Activated CD4-positive, alpha-beta T cell treated with anti-CD3 and anti-CD28 coated beads for 36 hours (primary cell): ENCODE results near the gene CNN2. TPM values are rescaled to one million over a fixed set of nuclear protein-coding genes. Genes with fewer than 3 reads are reported as not detected.
A peak's percentile ranks its signal among the peaks of the same experiment; 100 is the strongest.

Experiments
- ATAC-seq: fragments of 200-7000 bp; cut with Tn5 transposase; one replicate; pipeline ENCODE4 v1.10.0; 2021; ENCODE audit warnings: mild to moderate bottlenecking, moderate library complexity
- CTCF ChIA-PET: fragments of 350-600 bp; sonication (Branson Sonifier 250); formaldehyde crosslinking; loops from one replicate; lab custom pipeline; 2021; ENCODE audit warnings: antibody characterized with exemption; lab: Charles Lee
- POLR2A ChIA-PET: fragments of 350-600 bp; sonication (Branson Sonifier 250); formaldehyde crosslinking; loops from one replicate; lab custom pipeline; 2021; ENCODE audit warnings: antibody characterized with exemption, inconsistent platforms; lab: Charles Lee
- DNase-seq: peaks from one replicate; pipeline ENCODE4 v3.0.0-alpha.2; 2020
- H3K27ac Mint-ChIP-seq: one replicate; pipeline ENCODE4 v1.8.0; 2021; ENCODE audit warnings: mixed read lengths
- H3K27me3 Mint-ChIP-seq: one replicate; pipeline ENCODE4 v1.8.0; 2021; ENCODE audit warnings: mixed read lengths
- H3K36me3 Mint-ChIP-seq: one replicate; pipeline ENCODE4 v1.8.0; 2021; ENCODE audit warnings: low read depth, mixed read lengths
- H3K4me1 Mint-ChIP-seq: one replicate; pipeline ENCODE4 v1.8.0; 2021; ENCODE audit warnings: mixed read lengths
- H3K4me3 Mint-ChIP-seq: one replicate; pipeline ENCODE4 v1.8.0; 2021; ENCODE audit warnings: mild to moderate bottlenecking, moderate library complexity, mixed read lengths
- H3K9me3 Mint-ChIP-seq: one replicate; pipeline ENCODE4 v1.8.0; 2021; ENCODE audit warnings: low read depth, mixed read lengths
- intact Hi-C, 2 experiments: fragments of 100-400 bp; cut with DNase I in 1 of 2; cut with micrococcal nuclease in 1 of 2; formaldehyde crosslinking; loops; one replicate each; pipeline versions ENCODE4 v1.14.2 to v1.15.1; 2022 to 2024; cut with DNase I, micrococcal nuclease
- total RNA-seq, 2 experiments: library from RNA; stranded (reverse); gene quantifications; one replicate each; pipeline ENCODE4 v1.2.3, GENCODE V29; 2021

Gene CNN2
- total RNA-seq, 2 experiments from 2014 or later = 108 to 130 TPM

DNA sequence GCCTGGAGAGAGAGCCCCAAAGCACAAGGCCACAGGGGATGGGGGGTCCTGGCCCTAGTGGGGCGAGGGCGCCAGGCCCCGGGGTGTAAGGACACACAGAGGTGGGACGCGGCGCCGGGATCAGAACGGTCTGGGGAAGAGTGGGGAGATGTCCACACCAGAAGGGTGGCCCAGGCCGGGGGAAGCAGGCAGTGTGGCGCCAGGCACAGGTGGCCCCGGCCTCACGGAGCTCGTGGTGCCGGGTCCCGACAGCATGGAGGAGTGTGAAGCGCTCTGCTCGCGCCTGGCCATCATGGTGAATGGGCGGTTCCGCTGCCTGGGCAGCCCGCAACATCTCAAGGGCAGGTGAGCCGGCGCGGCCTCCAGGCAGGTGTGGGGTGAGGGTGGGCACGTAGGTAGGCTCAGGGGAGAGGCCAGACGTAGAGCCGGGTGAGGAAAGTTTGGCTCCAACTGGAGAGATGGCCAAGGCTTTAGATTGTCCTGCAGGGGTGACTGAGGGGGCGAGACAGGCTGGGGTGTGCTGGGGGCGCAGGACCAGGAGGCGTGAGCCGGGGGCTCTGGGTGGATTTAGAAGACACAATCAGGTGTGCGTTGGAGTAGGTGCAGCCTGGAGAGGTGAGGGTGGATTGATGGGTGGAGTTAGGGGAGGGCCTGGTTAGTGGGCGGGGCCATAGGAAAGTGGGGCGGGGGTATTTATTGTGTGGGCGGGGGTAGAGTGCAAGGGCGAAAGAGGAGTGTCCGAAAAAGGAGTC, 37.7 kb downstream of the CNN2 start:
- ATAC-seq (no peak), DNase-seq (no peak)
- Mint-ChIP-seq H3K4me3 (no peak overlapping the region), H3K27me3 (no peaks in the 10 kb centered on the region), H3K9me3 (no peaks in the 10 kb centered on the region), H3K4me1 (peaks cover 27% of the 10 kb centered on the region), H3K36me3 (peaks cover 6% of the 10 kb centered on the region), H3K27ac (no peak overlapping the region)
- ChIA-PET CTCF (interaction anchor here (0.6 to 3.3 kb wide), 12 partner anchors 12 to 197 kb away, joined by 3 to 26 read pairs (median 5); partner anchors contain the start of genes ABCA7, GPX4, RNU6-2 and TMEM259), POLR2A (interaction anchor here (1.0 kb wide), 2 partner anchors 24 to 43 kb away, joined by 3 to 4 read pairs; partner anchors contain the start of genes ABCA7 and RNU6-2)
- intact Hi-C loops = loop anchor here in 1 of 2 experiments (1.0 to 10.0 kb wide), 2 partner anchors 202 to 791 kb away; no protein-coding TSS in a partner anchor

DNA sequence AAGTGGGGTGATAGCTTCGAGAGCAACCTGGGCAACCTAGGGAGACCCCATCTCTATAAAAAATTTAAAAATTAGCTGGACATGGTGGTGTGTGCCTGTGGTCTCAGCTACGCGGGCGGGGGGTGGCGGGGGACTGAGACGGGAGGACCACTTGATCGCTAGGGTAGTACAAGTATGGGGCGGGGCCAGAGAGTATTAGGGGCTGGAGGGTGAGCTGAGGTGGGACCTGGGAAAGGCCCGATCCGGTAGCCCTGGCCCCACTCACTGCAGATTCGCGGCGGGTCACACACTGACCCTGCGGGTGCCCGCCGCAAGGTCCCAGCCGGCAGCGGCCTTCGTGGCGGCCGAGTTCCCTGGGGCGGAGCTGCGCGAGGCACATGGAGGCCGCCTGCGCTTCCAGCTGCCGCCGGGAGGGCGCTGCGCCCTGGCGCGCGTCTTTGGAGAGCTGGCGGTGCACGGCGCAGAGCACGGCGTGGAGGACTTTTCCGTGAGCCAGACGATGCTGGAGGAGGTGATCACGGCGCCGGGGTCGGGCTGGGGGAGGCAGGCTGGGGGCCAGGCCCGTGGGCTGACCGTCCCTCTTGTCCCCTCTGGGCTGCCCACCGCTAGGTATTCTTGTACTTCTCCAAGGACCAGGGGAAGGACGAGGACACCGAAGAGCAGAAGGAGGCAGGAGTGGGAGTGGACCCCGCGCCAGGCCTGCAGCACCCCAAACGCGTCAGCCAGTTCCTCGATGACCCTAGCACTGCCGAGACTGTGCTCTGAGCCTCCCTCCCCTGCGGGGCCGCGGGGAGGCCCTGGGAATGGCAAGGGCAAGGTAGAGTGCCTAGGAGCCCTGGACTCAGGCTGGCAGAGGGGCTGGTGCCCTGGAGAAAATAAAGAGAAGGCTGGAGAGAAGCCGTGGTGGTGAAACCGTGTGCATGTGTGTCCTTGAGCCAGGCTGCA, 38.5 kb downstream of the CNN2 start:
- H3K27ac Mint-ChIP-seq = no peak overlapping the region

DNA sequence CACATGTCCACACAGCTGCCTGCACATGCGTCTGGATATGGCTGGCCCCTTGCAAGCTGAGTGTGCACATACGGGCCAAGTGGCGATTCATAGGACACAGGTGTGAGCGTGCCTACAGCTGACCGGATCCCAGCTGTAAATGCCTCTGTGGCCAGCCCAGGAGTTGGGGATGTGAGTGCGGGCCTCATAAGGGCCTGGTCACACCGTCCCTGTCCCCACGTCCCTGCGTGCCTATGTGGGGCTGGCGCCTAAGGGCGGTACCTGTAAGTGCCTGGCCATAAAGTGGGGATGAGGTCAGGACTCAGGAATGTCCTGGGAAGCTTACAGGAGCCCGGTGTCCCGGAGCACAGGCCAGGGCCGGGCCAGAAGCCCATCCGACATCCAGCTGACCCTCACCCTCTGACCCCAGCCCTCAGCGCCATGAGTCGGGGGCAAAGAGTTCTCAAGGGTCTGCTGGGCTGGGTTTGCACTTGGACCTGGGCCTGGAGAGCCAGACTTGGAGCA, 39.2 kb downstream of the CNN2 start:
- Mint-ChIP-seq H3K4me3 (peak overlapping the region; percentile 21), H3K27me3 (no peaks in the 10 kb centered on the region), H3K27ac (no peak overlapping the region), H3K36me3 (peaks cover 17% of the 10 kb centered on the region), H3K9me3 (no peaks in the 10 kb centered on the region), H3K4me1 (peaks cover 35% of the 10 kb centered on the region)
- POLR2A ChIA-PET = no interaction called here
- DNase-seq (no peak), ATAC-seq (no peak)
- CTCF ChIA-PET = interaction anchor here (0.7 to 3.3 kb wide), 7 partner anchors 10 to 208 kb away, joined by 3 to 26 read pairs (median 7); partner anchors contain the start of genes RNU6-2 and TMEM259
- intact Hi-C loops = loop anchor here (2.0 to 10.0 kb wide), 9 partner anchors 37 to 789 kb away; partner anchors contain the start of genes ATP5F1D (in 1 of the 2), CNN2 (in 1 of the 2), GPX4 (in 1 of the 2) and MIDN (in 1 of the 2)

More for the DNA sequence above, 38.5 kb downstream of the CNN2 start:
- intact Hi-C loops = loop anchor here (5.0 to 10.0 kb wide), 5 partner anchors 37 to 790 kb away; partner anchors contain the start of genes CNN2 (in 1 of the 2), GPX4 (in 1 of the 2) and PTBP1 (in 1 of the 2)
- H3K4me1 Mint-ChIP-seq = peaks cover 33% of the 10 kb centered on the region
- CTCF ChIA-PET = interaction anchor here (0.6 to 3.3 kb wide), 15 partner anchors 11 to 197 kb away, joined by 3 to 26 read pairs (median 4); partner anchors contain the start of genes ABCA7, GPX4, RNU6-2 and TMEM259
- H3K4me3 Mint-ChIP-seq = no peak overlapping the region
- H3K27me3 Mint-ChIP-seq = no peaks in the 10 kb centered on the region
- H3K9me3 Mint-ChIP-seq = no peaks in the 10 kb centered on the region
- peaks cover 13% of the 10 kb centered on the region for H3K36me3 Mint-ChIP-seq
- peak; percentile 86 for DNase-seq
- ATAC-seq = peak; percentile 48
- POLR2A ChIA-PET = interaction anchor here (1.0 kb wide), 2 partner anchors 25 to 43 kb away, joined by 3 to 4 read pairs; partner anchors contain the start of genes ABCA7 and RNU6-2

DNA sequence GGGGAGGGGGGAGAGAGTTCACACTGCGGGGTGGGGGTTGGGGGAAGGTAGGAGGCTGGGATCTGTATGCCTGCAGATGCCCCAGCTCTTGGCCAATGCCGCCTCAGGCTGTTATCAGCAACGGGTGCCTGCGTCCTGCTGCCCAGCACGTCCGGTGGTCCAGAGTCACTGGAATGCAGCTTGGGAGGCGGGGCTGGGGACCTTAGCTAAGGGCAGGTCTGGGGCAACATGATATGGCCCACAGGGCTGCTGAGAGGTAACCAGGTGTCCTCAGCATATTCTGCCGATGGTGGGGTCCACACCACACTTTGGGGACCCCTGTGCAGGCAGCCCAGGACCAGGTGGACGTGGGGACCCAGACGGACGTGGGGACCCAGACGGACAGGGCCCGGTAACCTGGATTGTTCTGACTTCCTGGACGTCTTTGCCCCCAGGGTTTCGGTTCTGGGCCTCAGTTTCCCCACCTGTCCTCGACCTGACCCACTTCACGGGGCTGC, 39.9 kb downstream of the CNN2 start:
- H3K9me3 Mint-ChIP-seq = no peaks in the 10 kb centered on the region
- intact Hi-C loops = loop anchor here (2.0 to 10.0 kb wide), 9 partner anchors 36 to 789 kb away; partner anchors contain the start of genes ATP5F1D (in 1 of the 2), CNN2 (in 1 of the 2), GPX4 (in 1 of the 2) and MIDN (in 1 of the 2)
- ATAC-seq = no peak
- DNase-seq = no peak
- no peak overlapping the region for H3K27ac Mint-ChIP-seq
- no peaks in the 10 kb centered on the region for H3K27me3 Mint-ChIP-seq
- H3K4me3 Mint-ChIP-seq = peak overlapping the region; percentile 55
- H3K4me1 Mint-ChIP-seq = peaks cover 35% of the 10 kb centered on the region
- CTCF ChIA-PET = interaction anchor here (0.7 to 3.3 kb wide), 6 partner anchors 10 to 207 kb away, joined by 3 to 26 read pairs (median 6); no protein-coding TSS in a partner anchor
- peaks cover 19% of the 10 kb centered on the region for H3K36me3 Mint-ChIP-seq
- POLR2A ChIA-PET = interaction anchor here (1.2 to 2.1 kb wide), 2 partner anchors 14 to 203 kb away, joined by 4 to 8 read pairs; partner anchors contain the start of gene CIRBP

DNA sequence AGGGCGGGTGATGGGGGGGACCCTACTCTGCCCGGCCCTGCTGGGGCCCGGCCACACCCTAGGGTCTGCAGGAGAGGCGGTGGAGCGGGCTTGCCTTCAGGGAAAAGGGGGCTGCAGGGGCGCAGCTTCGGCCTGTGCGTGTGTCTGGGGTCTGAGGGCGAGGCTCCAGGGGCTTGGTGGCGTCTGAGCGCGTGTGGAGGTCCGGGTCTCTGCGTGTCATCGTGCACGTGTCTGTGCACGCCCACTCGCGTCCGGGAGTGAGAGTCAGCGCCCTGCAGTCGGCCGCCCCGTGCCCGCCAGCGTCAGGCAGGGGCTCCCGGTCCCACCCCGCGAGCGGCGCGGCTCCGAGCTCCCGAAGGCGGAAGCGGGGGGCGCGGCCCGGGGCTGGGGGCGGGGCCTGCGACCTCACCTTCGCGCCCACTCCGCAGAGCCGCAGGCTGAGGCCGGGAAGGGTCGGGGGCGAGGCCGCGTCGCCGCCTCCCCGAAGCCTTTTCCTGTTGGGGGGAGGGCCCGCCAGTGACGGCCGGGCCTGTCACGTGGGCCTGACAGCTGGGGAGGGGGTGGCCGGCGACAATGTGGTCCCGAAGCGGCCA, 40.4 kb downstream of the CNN2 start, which contains the start of gene ARHGAP45:
TSS of gene ARHGAP45 (plus strand) at position 420 of the 593 bp plus-strand sequence. CDS start 239 bp downstream, outside the sequence.
- DNase-seq (peak; percentile 91), ATAC-seq (peak; percentile 48)
- ChIA-PET CTCF (interaction anchor here (0.8 to 3.3 kb wide), 6 partner anchors 9 to 203 kb away, joined by 3 to 26 read pairs (median 4); partner anchors contain the start of gene CIRBP), POLR2A (interaction anchor here (0.9 to 2.1 kb wide), 5 partner anchors 9 to 202 kb away, joined by 3 to 8 read pairs (median 4); partner anchors contain the start of gene CIRBP)
- Mint-ChIP-seq H3K36me3 (peaks cover 22% of the 10 kb centered on the region), H3K4me3 (peak within 1 kb of the TSS; percentile 85), H3K27me3 (no peaks in the 10 kb centered on the region), H3K27ac (peak within 1 kb of the TSS; percentile 85), H3K4me1 (peaks cover 38% of the 10 kb centered on the region), H3K9me3 (no peaks in the 10 kb centered on the region)
- intact Hi-C loops = loop anchor here (1.0 to 10.0 kb wide), 14 partner anchors 10 to 788 kb away; partner anchors contain the start of genes ABCA7 (in 1 of the 2), ATP5F1D (in 1 of the 2), CNN2 (in 1 of the 2) and GPX4 (in 1 of the 2)

DNA sequence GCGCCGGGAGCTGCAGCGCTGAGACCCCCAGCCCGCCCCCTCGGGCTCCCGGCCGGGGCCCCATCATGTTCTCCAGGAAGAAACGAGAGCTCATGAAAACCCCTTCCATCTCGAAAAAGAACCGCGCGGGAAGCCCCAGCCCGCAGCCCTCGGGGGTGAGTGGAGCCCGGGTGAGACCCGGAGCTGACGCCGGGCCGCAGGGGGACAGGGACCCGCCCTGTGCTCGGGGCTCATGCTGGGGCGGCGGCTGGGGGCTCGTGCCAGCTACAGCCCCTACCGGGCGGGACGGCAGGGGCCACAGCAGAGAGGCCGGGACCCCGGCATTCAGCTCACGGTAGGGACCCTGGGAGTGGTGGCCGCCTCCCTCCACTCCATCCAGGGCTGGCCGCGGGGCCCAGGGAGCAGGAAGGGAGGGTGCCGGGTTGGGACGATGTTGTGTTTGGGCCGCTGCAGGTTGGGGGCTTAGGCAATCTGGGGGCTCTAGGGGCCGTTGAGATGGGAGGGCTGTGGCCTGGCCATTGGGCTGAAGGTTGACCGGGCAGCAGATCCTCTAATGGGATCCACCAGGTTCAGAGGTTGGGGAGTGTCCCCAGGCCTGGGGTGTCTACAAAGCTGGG, 41.0 kb downstream of the CNN2 start:
- peaks cover 28% of the 10 kb centered on the region for H3K36me3 Mint-ChIP-seq
- ChIA-PET CTCF (interaction anchor here (0.5 to 3.3 kb wide), 8 partner anchors 9 to 202 kb away, joined by 3 to 26 read pairs (median 3); partner anchors contain the start of gene CIRBP), POLR2A (interaction anchor here (0.9 to 2.1 kb wide), 6 partner anchors 8 to 201 kb away, joined by 3 to 8 read pairs (median 4); partner anchors contain the start of gene CIRBP)
- peaks cover 44% of the 10 kb centered on the region for H3K4me1 Mint-ChIP-seq
- no peaks in the 10 kb centered on the region for H3K27me3 Mint-ChIP-seq
- H3K4me3 Mint-ChIP-seq = peak overlapping the region; percentile 85
- intact Hi-C loops = loop anchor here (1.0 to 10.0 kb wide), 14 partner anchors 10 to 787 kb away; partner anchors contain the start of genes ABCA7 (in 1 of the 2), ATP5F1D (in 1 of the 2), CNN2 (in 1 of the 2) and GPX4 (in 1 of the 2)
- H3K9me3 Mint-ChIP-seq = no peaks in the 10 kb centered on the region
- ATAC-seq (peak; percentile 20), DNase-seq (no peak)
- H3K27ac Mint-ChIP-seq = peak overlapping the region; percentile 85

DNA sequence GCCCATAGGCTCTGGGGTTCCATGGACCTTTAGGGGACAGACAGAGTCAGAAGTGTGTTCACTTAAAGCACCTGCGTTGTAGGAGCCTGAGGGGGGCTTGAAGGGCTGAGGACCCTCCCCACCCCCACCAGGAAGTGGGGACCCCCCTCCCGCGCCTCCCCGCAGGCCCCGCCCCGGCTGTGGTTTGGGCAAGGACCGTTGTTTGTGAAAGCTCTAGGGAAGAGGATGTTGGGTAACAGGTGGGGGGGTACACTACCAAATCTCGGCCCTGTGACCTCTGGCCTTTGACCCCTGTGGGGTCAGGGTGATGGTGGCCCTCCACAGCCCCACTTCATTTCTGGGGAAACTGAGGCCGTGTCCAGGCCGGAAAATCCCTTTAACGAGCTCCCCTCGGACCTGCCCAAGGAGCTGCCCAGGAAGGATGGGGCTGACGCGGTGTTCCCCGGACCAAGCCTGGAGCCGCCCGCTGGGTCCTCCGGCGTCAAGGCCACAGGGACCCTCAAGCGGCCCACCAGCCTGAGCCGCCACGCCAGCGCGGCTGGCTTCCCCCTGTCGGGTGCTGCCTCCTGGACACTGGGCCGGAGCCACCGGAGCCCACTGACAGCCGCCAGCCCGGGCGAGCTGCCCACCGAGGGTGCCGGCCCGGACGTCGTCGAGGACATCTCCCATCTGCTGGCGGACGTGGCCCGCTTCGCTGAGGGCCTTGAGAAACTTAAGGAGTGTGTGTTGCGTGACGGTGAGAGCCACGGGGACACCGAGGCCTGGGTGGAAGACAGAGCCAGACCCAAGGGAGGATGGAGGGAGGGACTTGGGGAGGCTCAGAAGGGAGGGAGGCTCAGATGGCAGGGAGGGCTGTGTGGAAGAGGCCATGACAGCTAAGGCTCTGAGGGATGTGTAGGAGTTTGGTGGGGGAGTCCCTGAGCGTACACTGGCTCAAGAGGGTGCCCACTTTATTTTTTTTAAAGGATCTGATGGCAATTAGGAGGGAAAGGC, 41.9 kb downstream of the CNN2 start:
- intact Hi-C loops = loop anchor here (1.0 to 10.0 kb wide), 7 partner anchors 9 to 786 kb away; partner anchors contain the start of genes CNN2 (in 1 of the 2), GPX4 (in 1 of the 2), PTBP1 (in 1 of the 2) and RNF126 (in 1 of the 2)
- Mint-ChIP-seq H3K4me3 (peak overlapping the region; percentile 85), H3K27me3 (no peaks in the 10 kb centered on the region), H3K36me3 (peaks cover 36% of the 10 kb centered on the region), H3K27ac (peak overlapping the region; percentile 94), H3K4me1 (peaks cover 53% of the 10 kb centered on the region), H3K9me3 (no peaks in the 10 kb centered on the region)
- ATAC-seq (peak; percentile 8), DNase-seq (peak; percentile 80)
- POLR2A ChIA-PET = interaction anchor here (1.4 to 2.1 kb wide), 3 partner anchors 9 to 201 kb away, joined by 4 to 8 read pairs (median 4); partner anchors contain the start of gene CIRBP
- CTCF ChIA-PET = interaction anchor here (0.5 to 1.4 kb wide), 4 partner anchors 39 to 201 kb away, joined by 3 to 4 read pairs (median 3); partner anchors contain the start of gene CIRBP
